B cell (primary cell): ENCODE measurements around the gene CRTC1.

Experiments used
- EZH2 ChIP-seq: IDR thresholded peaks from 2 replicates; pipeline ENCODE4 v1.6.1; 2012; ENCODE audit warnings: borderline replicate concordance, low read depth, mild to moderate bottlenecking, moderate library complexity, low read length; ENCODE audit not compliant: insufficient read depth, poor library complexity, severe bottlenecking
- TF ChIP-seq, protein P1 (sequence below): fragments of 200-600 bp; IDR thresholded peaks from one replicate; pipeline ENCODE4 v1.8.0; 2022; ENCODE audit warnings: antibody characterized with exemption, mild to moderate bottlenecking

DNA sequence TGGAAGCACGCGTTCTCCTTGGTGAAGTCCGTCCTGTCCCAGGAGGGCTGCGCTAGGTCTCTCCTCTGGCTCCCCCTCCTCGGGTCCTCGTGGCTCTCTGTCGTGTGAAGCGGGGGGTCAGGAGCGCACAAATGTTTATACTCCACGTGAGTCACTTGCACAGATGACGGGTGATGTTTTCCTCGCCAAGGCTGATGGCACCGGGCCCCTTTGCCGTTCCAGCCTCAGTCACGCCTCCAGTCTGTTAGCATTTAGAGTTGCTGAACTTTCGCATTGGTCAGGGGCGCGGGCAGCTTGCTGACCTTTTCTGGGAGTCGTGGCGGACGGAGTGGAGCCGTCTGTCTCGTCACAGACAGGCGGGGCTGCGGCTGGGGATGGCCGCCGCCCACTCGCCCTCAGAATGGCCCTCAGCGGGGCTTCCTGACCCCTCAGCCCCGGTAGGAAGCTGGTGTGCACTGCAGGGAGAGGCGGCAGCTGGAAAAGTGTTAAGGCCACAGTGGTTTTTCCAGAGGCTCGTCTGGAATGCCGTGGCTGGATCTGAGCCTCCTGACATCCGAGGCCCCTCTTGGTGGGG lies 32.9 kb upstream of the CRTC1 start:
- TF ChIP-seq, protein P1, sequence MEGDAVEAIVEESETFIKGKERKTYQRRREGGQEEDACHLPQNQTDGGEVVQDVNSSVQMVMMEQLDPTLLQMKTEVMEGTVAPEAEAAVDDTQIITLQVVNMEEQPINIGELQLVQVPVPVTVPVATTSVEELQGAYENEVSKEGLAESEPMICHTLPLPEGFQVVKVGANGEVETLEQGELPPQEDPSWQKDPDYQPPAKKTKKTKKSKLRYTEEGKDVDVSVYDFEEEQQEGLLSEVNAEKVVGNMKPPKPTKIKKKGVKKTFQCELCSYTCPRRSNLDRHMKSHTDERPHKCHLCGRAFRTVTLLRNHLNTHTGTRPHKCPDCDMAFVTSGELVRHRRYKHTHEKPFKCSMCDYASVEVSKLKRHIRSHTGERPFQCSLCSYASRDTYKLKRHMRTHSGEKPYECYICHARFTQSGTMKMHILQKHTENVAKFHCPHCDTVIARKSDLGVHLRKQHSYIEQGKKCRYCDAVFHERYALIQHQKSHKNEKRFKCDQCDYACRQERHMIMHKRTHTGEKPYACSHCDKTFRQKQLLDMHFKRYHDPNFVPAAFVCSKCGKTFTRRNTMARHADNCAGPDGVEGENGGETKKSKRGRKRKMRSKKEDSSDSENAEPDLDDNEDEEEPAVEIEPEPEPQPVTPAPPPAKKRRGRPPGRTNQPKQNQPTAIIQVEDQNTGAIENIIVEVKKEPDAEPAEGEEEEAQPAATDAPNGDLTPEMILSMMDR = no peak
- no peak for TF ChIP-seq EZH2
